Embryonic facial prominence (tissue), 1 donor: ENCODE measurements around the gene ZNF280D.

Experiments
- DNase-seq: peaks from one replicate; pipeline ENCODE4 v3.0.0-alpha.2; 2016; ENCODE audit errors: extremely low spot score

ZNF280D gene

GRCh38 chr15:56631765-56632164 is 101.5 kb downstream of the ZNF280D start:
- DNase-seq = no peak

DNA sequence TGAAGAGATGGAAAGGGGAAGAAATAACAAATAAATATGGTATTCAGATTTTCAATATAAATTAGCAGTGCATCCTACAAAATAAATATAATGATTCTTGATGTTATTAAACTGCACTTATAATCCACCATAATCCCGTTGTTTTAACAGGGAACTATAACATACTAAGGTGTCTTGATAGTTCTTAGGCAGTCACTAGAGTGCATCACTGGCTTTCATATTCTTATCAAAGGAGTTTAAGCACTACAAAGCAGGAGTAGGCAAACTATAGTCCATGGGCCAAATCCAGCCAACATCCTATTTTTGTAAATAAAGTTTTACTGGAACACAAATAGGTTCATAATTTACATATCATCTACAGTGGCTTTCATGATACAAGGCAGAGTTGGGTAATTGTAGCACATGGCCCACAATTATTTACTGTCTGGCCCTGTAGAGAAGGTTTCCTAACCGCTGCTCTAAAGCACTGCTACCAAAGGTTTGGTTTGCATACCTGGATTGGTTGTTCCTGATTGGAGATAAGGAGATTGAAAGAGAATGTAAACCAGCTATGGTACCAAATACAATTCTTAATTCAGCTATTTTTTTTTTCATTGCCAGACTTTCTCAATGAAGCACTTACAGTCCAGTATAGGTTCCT is 104.3 kb downstream of the ZNF280D start:
- no peak for DNase-seq

DNA sequence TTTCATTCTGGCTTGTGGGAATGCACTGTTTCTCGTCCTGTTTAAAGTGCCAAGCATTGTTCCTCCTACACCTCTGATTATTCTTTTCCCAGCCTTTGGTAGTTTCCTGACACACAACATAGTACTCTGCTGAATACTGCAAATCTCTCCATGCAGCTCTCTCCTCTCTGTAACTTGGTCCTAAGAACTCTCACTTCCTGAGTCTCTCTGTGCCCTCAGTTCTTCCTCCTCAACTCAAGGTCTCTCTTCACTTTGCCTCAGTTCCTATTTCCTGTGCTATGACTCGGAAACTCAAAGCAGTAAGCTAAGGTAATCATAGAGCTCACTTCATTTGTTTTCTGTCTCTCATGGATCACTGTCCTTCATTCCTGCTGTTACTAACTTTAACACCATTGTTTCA is 113.4 kb downstream of the ZNF280D start:
- DNase-seq = no peak

DNA sequence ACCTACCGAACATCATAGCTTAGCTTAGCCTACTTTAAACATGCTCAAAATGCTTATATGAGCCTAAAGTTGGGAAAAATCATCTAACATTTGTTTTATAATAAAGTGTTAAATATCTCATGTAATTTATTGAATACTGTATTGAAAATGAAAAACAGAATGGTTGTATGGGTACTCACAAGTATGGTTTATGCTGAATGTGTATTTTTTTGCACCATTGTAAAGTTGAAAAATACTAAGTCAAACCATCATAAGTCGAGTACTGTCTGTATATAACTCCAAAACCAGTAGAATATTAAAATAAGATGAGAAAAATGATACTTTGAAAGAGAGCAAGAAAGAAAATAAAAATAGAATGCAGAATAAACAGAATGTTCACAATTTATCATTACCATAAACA is 115.7 kb downstream of the ZNF280D start:
- no peak for DNase-seq

- no peak for DNase-seq
Measured at GRCh38 chr15:56616551-56616950, 116.8 kb downstream of the ZNF280D start.

DNA sequence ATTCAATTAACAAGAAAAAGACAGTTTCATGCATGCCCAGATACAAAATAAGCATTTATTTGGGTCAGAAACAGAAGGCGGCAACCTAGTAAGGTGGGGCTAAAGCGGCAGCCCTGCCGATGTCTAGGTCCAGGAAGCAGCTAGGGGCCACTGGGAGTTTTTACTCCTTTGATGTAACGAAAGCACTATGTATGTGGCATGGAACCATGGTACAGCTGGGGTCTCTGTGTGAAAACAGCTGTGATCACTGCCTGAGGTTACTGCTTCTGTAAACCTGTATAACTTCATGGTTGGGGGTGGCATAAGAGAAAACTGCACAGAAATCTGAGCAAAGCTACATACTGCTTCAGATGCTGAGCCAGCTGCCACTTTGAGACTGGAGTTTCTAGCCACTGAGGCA is 119.5 kb downstream of the ZNF280D start:
- DNase-seq = no peak

- no peak for DNase-seq
Measured at GRCh38 chr15:56608993-56609392, 124.3 kb downstream of the ZNF280D start.

- no peak for DNase-seq
Measured at GRCh38 chr15:56608140-56608778, 125.0 kb downstream of the ZNF280D start.

DNA sequence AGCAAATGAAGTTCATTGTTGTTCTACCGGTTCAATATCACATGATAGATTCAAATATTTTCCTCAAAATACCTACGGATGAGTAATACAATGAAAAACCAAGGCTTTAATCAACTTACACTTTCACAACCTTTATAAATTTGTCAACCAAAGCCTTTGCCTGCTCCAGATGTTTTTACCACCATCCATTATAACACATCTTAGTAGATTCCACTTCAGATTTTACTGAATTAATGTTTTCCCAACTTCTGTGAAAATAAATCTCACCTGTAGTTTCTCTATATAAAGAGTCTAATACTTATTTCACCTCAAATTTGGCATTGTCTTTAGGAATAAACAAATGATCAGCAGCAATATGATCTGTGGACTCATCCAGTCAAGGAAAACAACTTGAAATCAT is 131.1 kb downstream of the ZNF280D start:
- no peak for DNase-seq

GRCh38 chr15:56600380-56600779 is 132.9 kb downstream of the ZNF280D start:
- no peak for DNase-seq

DNA sequence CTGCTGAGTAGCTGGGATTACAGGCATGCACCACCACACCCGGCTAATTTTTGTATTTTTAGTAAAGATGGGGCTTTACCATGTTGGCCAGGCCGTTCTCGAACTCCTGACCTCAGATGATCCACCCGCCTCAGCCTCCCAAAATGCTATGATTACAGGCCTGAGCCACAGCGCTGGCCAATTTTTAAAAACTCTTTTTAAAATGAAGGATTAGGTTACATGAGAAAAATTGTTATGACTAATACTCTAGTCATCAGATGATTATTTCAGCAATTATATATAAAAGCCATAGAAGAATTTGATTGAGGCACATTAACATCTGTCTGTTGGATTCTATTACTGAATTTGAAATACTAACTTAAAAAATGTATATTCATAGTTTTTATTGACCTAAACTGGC is 134.3 kb downstream of the ZNF280D start:
- no peak for DNase-seq

DNA sequence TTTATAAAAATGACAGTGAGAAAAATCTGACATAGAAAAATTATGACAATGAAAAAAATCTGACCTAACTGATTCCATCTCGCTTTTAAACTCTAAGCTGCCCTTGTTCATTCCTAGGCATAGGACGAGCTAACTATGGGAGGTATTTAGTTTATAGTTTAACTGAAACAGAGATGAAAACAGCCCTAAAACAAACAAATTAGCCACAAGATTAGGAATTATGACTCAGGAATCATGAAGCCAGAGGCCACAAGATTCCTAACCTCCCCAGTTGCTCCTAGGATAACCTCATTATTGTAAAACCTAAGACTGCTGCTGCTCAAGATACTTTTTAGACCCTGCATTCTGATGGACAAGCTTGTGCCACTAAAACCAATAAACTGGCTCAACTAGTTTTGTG is 145.6 kb downstream of the ZNF280D start:
- no peak for DNase-seq

DNA sequence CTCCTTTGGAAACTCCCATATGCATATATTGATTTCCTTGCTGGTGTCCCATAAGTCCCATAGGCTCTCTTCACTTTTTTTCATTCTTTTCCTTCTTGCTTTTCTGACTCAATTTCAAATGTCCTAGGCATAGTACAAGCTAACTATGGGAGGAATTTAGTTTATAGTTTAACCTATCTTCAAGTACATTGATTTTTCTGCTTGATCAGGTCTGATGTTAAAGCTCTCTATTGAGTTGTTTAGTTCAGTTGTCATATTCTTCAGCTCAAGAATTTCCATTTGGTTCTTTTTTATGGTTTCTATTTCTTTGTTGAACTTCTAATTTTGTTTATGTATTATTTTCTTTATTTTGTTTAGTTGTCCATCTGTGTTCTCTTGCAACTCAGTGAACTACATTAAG is 147.1 kb downstream of the ZNF280D start:
- DNase-seq = no peak

DNA sequence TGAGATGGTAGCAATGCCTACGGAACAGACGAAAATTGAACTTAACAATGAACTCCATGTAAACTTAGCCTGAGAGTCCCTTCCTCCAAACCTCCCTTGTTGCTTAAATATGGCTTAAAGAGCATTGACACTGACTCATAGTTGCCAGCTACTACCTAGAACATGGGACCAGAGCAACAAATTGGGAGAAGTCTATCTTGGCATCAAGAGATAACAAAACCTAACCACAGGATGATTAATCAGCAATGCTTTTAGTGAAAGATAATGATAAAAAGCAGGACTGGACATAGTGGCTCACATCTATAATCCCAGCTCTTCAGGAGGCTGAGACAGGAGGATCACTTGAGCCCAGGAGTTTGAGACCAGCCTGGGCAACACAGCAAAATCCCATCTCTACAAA is 150.5 kb downstream of the ZNF280D start:
- DNase-seq = no peak
